ENCODE results near the gene STYK1. TPM values are rescaled to one million over a fixed set of nuclear protein-coding genes. Genes with fewer than 3 reads are reported as not detected.

Gene STYK1
- polyA plus RNA-seq, 3 donors, result not detected

DNA sequence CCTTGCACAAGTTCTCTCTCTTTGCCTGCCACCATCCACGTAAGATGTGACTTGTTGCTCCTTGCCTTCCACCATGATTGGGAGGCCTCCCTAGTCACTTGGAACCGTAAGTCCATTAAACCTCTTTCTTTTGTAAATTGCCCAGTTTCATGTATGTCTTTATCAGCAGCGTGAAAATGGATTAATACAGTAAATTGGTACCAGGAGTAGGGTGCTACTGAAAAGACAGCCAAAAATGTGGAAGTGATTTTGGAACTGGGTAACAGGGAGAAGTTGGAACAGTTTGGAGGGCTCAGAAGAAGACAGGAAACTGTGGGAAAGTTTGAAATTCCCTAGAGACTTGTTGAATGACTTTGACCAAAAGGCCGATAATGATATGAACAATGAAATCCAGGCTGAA, 27.9 kb downstream of the STYK1 start:
- H3K27ac Mint-ChIP-seq, result no peak overlapping the region
- H3K27me3 Mint-ChIP-seq (ENCODE audit: low read depth in 3 of 3), result peaks cover 0 to 6% (median 2%) of the 10 kb centered on the region in 3 donors
- no peaks in the 10 kb centered on the region for H3K36me3 ChIP-seq (replicated peaks in 1 of 2; ENCODE audit: control insufficient read depth in 1 of 2, insufficient read depth in 2 of 2, low read length in 2 of 2)
- DNase-seq, result no peak
- no peaks in the 10 kb centered on the region for H3K4me1 Mint-ChIP-seq
- no peaks in the 10 kb centered on the region for H3K79me2 ChIP-seq (ENCODE audit: insufficient read depth, low read length)
- H4K20me1 ChIP-seq (ENCODE audit: insufficient read depth, low read length), result no peaks in the 10 kb centered on the region
- H3K36me3 Mint-ChIP-seq, result no peaks in the 10 kb centered on the region
- H3K9me3 ChIP-seq (replicated peaks in 1 of 2; ENCODE audit: control insufficient read depth in 1 of 2, insufficient read depth in 1 of 2, low read length in 2 of 2), result peaks cover 15 to 20% of the 10 kb centered on the region in 2 donors
- no peak overlapping the region for H2AFZ ChIP-seq (ENCODE audit: insufficient read depth, low read depth, low read length, poor library complexity, severe bottlenecking)
- H3K4me3 Mint-ChIP-seq, result no peak overlapping the region
- no peak overlapping the region for H3K9ac ChIP-seq (ENCODE audit: insufficient read depth, low read length, poor library complexity, severe bottlenecking)
- intact Hi-C loops (cut with micrococcal nuclease), result no loop called here
- no peak overlapping the region for H3K27ac ChIP-seq (ENCODE audit: low read depth in 1 of 2, low read length in 2 of 2)
- 53% methylated on average over 3 of the region's 4 CpGs for WGBS (ENCODE audit: insufficient coverage)
- H3K4me2 ChIP-seq (replicated peaks; ENCODE audit: extremely low read depth, low read length, poor library complexity, severe bottlenecking), result no peak overlapping the region
- H3K4me1 ChIP-seq (ENCODE audit: control insufficient read depth in 1 of 2, insufficient read depth in 2 of 2, low read length in 2 of 2), result no peaks in the 10 kb centered on the region
- H3K27me3 ChIP-seq (ENCODE audit: control insufficient read depth in 2 of 2, insufficient read depth in 2 of 2, low read length in 2 of 2), result no peaks in the 10 kb centered on the region
- no peak overlapping the region for H3K4me3 ChIP-seq (replicated peaks in 1 of 3; ENCODE audit: low read depth in 2 of 3, low read length in 3 of 3)
- H3K9me3 Mint-ChIP-seq, result peaks cover 18 to 31% (median 28%) of the 10 kb centered on the region in 7 donors
- TF ChIP-seq, protein P1, sequence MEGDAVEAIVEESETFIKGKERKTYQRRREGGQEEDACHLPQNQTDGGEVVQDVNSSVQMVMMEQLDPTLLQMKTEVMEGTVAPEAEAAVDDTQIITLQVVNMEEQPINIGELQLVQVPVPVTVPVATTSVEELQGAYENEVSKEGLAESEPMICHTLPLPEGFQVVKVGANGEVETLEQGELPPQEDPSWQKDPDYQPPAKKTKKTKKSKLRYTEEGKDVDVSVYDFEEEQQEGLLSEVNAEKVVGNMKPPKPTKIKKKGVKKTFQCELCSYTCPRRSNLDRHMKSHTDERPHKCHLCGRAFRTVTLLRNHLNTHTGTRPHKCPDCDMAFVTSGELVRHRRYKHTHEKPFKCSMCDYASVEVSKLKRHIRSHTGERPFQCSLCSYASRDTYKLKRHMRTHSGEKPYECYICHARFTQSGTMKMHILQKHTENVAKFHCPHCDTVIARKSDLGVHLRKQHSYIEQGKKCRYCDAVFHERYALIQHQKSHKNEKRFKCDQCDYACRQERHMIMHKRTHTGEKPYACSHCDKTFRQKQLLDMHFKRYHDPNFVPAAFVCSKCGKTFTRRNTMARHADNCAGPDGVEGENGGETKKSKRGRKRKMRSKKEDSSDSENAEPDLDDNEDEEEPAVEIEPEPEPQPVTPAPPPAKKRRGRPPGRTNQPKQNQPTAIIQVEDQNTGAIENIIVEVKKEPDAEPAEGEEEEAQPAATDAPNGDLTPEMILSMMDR (IDR thresholded peaks at IDR 0.05), result no peak

DNA sequence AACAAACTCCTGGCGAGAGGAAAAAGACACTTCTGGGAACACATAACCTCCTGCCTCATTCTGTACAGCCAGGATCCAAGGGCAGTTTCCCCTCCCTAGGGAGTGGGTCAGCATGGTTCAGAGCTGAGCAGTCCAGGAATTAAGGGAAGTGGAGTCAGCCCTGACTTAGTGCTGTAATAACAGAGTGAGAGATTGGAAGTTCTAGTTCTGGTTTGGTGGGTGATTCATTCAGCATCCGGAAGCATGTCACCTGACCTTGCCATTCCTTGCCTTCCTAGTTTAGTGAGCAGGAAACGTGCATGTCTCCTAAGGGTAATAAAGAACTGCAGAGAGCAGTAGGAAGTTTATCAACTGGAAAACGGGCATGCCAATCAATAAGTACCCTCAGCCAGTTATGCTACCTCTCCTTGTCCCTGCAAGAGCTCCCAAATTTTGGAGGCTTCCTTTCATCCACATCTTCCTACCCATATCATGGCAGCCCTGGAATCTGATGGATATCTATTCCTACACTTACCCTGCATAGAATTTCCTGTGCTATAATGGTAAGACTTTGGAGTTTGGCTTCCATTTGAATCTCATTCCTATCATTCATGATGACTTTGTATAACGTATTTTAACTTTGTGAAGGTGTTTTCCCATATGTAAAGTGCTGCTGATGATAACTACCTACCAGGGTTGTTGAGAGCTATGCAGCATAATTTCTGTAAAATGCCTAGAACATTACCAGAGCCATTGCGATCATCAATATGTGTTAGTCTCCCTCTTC, 31.9 kb downstream of the STYK1 start:
- H4K20me1 ChIP-seq (ENCODE audit: insufficient read depth, low read length), result no peaks in the 10 kb centered on the region
- Mint-ChIP-seq H3K4me1 (no peaks in the 10 kb centered on the region), H3K36me3 (no peaks in the 10 kb centered on the region), H3K4me3 (no peak overlapping the region), H3K9me3 (peaks cover 17 to 25% (median 19%) of the 10 kb centered on the region in 7 donors), H3K27ac (no peak overlapping the region), H3K27me3 (ENCODE audit: low read depth in 3 of 3) (peaks cover 2 to 4% (median 2%) of the 10 kb centered on the region in 3 donors)
- TF ChIP-seq, protein P1 (IDR thresholded peaks at IDR 0.05), result no peak
- no peaks in the 10 kb centered on the region for H3K79me2 ChIP-seq (ENCODE audit: insufficient read depth, low read length)
- no peak overlapping the region for H2AFZ ChIP-seq (ENCODE audit: insufficient read depth, low read depth, low read length, poor library complexity, severe bottlenecking)
- H3K4me2 ChIP-seq (replicated peaks; ENCODE audit: extremely low read depth, low read length, poor library complexity, severe bottlenecking), result no peak overlapping the region
- peaks cover 9 to 17% of the 10 kb centered on the region in 2 donors for H3K9me3 ChIP-seq (replicated peaks in 1 of 2; ENCODE audit: control insufficient read depth in 1 of 2, insufficient read depth in 1 of 2, low read length in 2 of 2)
- no CpG with 5 or more reads among the region's 6 CpGs for WGBS (ENCODE audit: insufficient coverage)
- DNase-seq, result no peak
- H3K9ac ChIP-seq (ENCODE audit: insufficient read depth, low read length, poor library complexity, severe bottlenecking), result no peak overlapping the region
- H3K36me3 ChIP-seq (replicated peaks in 1 of 2; ENCODE audit: control insufficient read depth in 1 of 2, insufficient read depth in 2 of 2, low read length in 2 of 2), result no peaks in the 10 kb centered on the region
- H3K4me3 ChIP-seq (replicated peaks in 1 of 3; ENCODE audit: low read depth in 2 of 3, low read length in 3 of 3), result no peak overlapping the region
- intact Hi-C loops (cut with micrococcal nuclease), result no loop called here
- H3K4me1 ChIP-seq (ENCODE audit: control insufficient read depth in 1 of 2, insufficient read depth in 2 of 2, low read length in 2 of 2), result no peaks in the 10 kb centered on the region
- no peaks in the 10 kb centered on the region for H3K27me3 ChIP-seq (ENCODE audit: control insufficient read depth in 2 of 2, insufficient read depth in 2 of 2, low read length in 2 of 2)
- H3K27ac ChIP-seq (ENCODE audit: low read depth in 1 of 2, low read length in 2 of 2), result no peak overlapping the region

Data from CD14-positive monocyte (primary cell).